ENCODE results near the gene RRP9. TPM values are rescaled to one million over a fixed set of nuclear protein-coding genes. Genes with fewer than 3 reads are reported as not detected.
"Not testable (repeated sequence)": the region's sequence is repeated elsewhere in the genome, so short reads cannot be mapped to it uniquely, and the experiment has no call there.

RRP9 gene
- total and polyA plus RNA-seq, 4 donors = 6.5 to 11.0 (median 7.8) TPM

GRCh38 chr3:51904034-51904823 is 37.5 kb downstream of the RRP9 start (continued):
- TF ChIP-seq ZBTB33 (IDR thresholded peaks at IDR 0.05) (no peak), EGR1 (IDR thresholded peaks at IDR 0.05; ENCODE audit: low read depth in 2 of 2) (no peak), SP1 (IDR thresholded peaks at IDR 0.05) (no peak)

- not testable (repeated sequence) for H3K27me3 ChIP-seq (ENCODE audit: control insufficient read depth in 4 of 4, insufficient read depth in 4 of 4, low read length in 3 of 4); H3K27ac ChIP-seq (ENCODE audit: low read depth in 1 of 2, low read length in 2 of 2); H3K4me3 ChIP-seq (ENCODE audit: low read depth in 1 of 3, low read length in 3 of 3); H3K9ac ChIP-seq (ENCODE audit: low read depth in 1 of 2, low read length in 2 of 2); H3K9me3 ChIP-seq (ENCODE audit: control insufficient read depth in 4 of 4, low read length in 3 of 4); H3K36me3 ChIP-seq (ENCODE audit: control insufficient read depth in 4 of 4, insufficient read depth in 3 of 4, low read depth in 1 of 4, low read length in 3 of 4); DNase-seq (ENCODE audit: low spot score); H3K4me1 ChIP-seq (ENCODE audit: control insufficient read depth in 4 of 4, insufficient read depth in 4 of 4, low read length in 3 of 4)
- 77% methylated on average over 6 of the region's 7 CpGs for WGBS
Observed at GRCh38 chr3:51902361-51902760, 39.3 kb downstream of the RRP9 start.

- not testable (repeated sequence) for DNase-seq (ENCODE audit: low spot score)
Observed at GRCh38 chr3:51900043-51900442, 41.7 kb downstream of the RRP9 start.

GRCh38 chr3:51897391-51897790 is 44.3 kb downstream of the RRP9 start:
- no peak for DNase-seq (ENCODE audit: low spot score)
- no peak for TF ChIP-seq RAD21 (IDR thresholded peaks at IDR 0.05)
- TF ChIP-seq JUND (IDR thresholded peaks at IDR 0.05) = no peak
- TF ChIP-seq YY1 (IDR thresholded peaks at IDR 0.05) = no peak
- no peak for TF ChIP-seq FOXA1 (IDR thresholded peaks at IDR 0.05)
- TF ChIP-seq NR2F2 (IDR thresholded peaks at IDR 0.05) = no peak
- TF ChIP-seq CTCF (IDR thresholded peaks at IDR 0.05; ENCODE audit: low read depth, low read length, missing input control) = no peak
- TF ChIP-seq EGR1 (IDR thresholded peaks at IDR 0.05; ENCODE audit: low read depth in 2 of 2) = no peak
- no peak for TF ChIP-seq HNF4A (conservative IDR thresholded peaks at IDR 0.05)
- TF ChIP-seq TAF1 (conservative IDR thresholded peaks at IDR 0.05) = no peak
- TF ChIP-seq REST (IDR thresholded peaks at IDR 0.05) = no peak
- no peak for TF ChIP-seq MAX (IDR thresholded peaks at IDR 0.05)
- no peak for TF ChIP-seq RXRA (IDR thresholded peaks at IDR 0.05)
- TF ChIP-seq ZBTB33 (IDR thresholded peaks at IDR 0.05) = no peak
- no peak for TF ChIP-seq SP1 (IDR thresholded peaks at IDR 0.05)
- no peak for TF ChIP-seq HNF4G (IDR thresholded peaks at IDR 0.05)
- TF ChIP-seq ATF3 (IDR thresholded peaks at IDR 0.05) = no peak
- 83% methylated on average over 15 of the region's 15 CpGs for WGBS

More at GRCh38 chr3:51900043-51900442, 41.7 kb downstream of the RRP9 start:
- H3K4me3 ChIP-seq (ENCODE audit: low read depth in 1 of 3, low read length in 3 of 3); H3K27ac ChIP-seq (ENCODE audit: low read depth in 1 of 2, low read length in 2 of 2); H3K4me1 ChIP-seq (ENCODE audit: control insufficient read depth in 4 of 4, insufficient read depth in 4 of 4, low read length in 3 of 4); H3K9me3 ChIP-seq (ENCODE audit: control insufficient read depth in 4 of 4, low read length in 3 of 4); H3K9ac ChIP-seq (ENCODE audit: low read depth in 1 of 2, low read length in 2 of 2); H3K36me3 ChIP-seq (ENCODE audit: control insufficient read depth in 4 of 4, insufficient read depth in 3 of 4, low read depth in 1 of 4, low read length in 3 of 4); H3K27me3 ChIP-seq (ENCODE audit: control insufficient read depth in 4 of 4, insufficient read depth in 4 of 4, low read length in 3 of 4): not testable (repeated sequence)
- 67% methylated on average over 7 of the region's 7 CpGs for WGBS

More at GRCh38 chr3:51897391-51897790, 44.3 kb downstream of the RRP9 start:
- Histone ChIP-seq H3K9me3 (ENCODE audit: control insufficient read depth in 4 of 4, low read length in 3 of 4) (no peaks in the 10 kb centered on the region), H3K27ac (ENCODE audit: low read depth in 1 of 2, low read length in 2 of 2) (no peak overlapping the region), H3K9ac (ENCODE audit: low read depth in 1 of 2, low read length in 2 of 2) (no peak overlapping the region), H3K4me1 (ENCODE audit: control insufficient read depth in 4 of 4, insufficient read depth in 4 of 4, low read length in 3 of 4) (no peaks in the 10 kb centered on the region), H3K4me3 (ENCODE audit: low read depth in 1 of 3, low read length in 3 of 3) (no peak overlapping the region), H3K27me3 (ENCODE audit: control insufficient read depth in 4 of 4, insufficient read depth in 4 of 4, low read length in 3 of 4) (peaks cover 0 to 9% (median 0%) of the 10 kb centered on the region in 4 donors), H3K36me3 (ENCODE audit: control insufficient read depth in 4 of 4, insufficient read depth in 3 of 4, low read depth in 1 of 4, low read length in 3 of 4) (no peaks in the 10 kb centered on the region)
